ENCODE results near the gene GSG1L. TPM values are rescaled to one million over a fixed set of nuclear protein-coding genes. Genes with fewer than 3 reads are reported as not detected.

Gene GSG1L
- under 0.01 TPM for total RNA-seq

DNA sequence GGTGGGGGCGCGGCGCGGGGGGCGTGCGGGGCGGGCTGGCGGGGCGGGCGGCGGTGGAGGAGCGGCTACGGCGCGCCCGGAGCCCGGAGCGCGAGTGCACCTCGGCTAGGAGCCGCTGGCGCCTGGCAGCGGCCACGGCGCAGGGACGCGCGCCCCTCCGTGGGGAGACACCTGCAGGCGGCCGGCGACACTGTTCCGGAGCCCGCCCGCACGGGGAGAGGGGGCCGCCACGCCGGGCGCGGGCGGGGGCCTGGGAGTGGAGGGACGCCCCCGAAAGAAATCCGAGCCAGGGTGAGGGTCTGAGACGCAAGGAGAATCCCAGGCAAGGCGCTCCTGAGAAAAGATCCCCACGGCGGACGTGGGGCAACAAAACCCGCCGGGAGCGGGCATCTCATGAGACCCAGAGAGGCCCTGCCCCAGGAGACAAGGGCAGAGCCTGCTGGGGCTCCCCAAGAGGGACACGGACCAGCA is at the start of gene GSG1L:
Gene GSG1L, minus strand, starts transcription at position 124 of the 471 bp plus-strand sequence. CDS start 290 bp downstream, outside the sequence.
- Histone ChIP-seq H3K4me1 (ENCODE audit: insufficient read depth, low read length) (no peaks in the 10 kb centered on the region), H3K9me3 (ENCODE audit: low read depth, low read length) (no peaks in the 10 kb centered on the region), H3K4me3 (ENCODE audit: low read length) (no peak within 1 kb of the TSS), H3K27me3 (ENCODE audit: insufficient read depth, low read length) (peaks cover 31% of the 10 kb centered on the region)

DNA sequence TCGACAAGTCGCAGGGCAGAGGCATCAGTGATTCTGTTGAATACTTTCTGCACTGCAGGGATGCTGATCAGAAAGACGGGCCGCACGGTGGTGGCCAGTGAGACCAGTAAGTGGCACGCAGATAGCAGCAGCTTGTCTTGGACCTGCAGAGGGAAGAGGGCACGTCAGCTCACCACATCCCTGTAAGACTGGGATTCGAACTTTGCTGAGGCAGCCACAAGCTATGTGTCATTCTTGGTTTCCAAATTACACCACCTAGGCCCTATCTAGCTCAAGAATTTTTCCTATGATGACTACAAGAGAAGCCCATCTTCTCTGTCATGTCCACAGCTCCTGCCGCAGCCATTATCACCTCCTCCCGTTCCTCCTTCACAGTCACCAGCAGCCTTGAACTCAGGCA is 49.4 kb upstream of the GSG1L start:
- Histone ChIP-seq H3K4me1 (ENCODE audit: insufficient read depth, low read length) (peaks cover 24% of the 10 kb centered on the region), H3K27me3 (ENCODE audit: insufficient read depth, low read length) (no peaks in the 10 kb centered on the region), H3K4me3 (ENCODE audit: low read length) (no peak overlapping the region), H3K9me3 (ENCODE audit: low read depth, low read length) (no peaks in the 10 kb centered on the region)

DNA sequence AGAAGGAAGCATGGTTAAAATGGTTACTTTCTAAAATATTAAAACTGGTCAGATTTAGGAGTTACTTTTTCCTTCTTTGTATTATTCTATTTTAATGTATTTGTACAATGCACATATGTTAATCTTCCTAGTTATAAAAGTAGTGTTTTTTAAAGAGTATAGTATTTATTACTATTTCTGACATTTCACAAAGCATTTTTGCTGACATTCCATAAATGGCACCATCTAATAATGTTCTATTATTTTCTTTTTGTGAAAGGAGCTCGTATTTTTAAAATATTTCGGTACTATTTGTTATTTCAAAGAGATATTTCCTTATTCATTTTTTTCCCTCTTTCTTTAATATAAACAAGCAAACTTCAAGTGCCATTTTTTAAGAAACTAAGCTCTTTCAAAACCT is 47.5 kb upstream of the GSG1L start:
- Histone ChIP-seq H3K9me3 (ENCODE audit: low read depth, low read length) (no peaks in the 10 kb centered on the region), H3K4me1 (ENCODE audit: insufficient read depth, low read length) (peaks cover 24% of the 10 kb centered on the region), H3K27me3 (ENCODE audit: insufficient read depth, low read length) (no peaks in the 10 kb centered on the region)

DNA sequence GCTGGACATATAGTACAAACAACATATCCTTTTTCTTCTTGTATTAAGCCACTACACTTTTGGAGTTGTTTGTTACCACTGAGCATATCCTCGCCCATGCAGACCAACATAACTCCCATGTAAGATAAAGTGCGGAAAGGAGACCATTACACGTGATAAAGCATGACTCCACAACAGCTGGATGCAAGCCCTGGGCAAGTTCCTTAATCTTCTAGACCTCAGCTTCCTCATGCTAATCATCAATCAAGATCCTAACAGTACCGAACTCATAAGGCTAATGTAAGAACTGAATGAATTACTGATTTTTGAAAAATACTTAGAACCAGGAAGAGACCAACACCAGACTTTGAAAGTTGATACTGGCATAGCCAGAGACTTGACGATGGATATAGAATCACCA is 47.0 kb upstream of the GSG1L start:
- Histone ChIP-seq H3K4me1 (ENCODE audit: insufficient read depth, low read length) (peaks cover 24% of the 10 kb centered on the region), H3K9me3 (ENCODE audit: low read depth, low read length) (no peaks in the 10 kb centered on the region), H3K4me3 (ENCODE audit: low read length) (no peak overlapping the region), H3K27me3 (ENCODE audit: insufficient read depth, low read length) (no peaks in the 10 kb centered on the region)

More for the DNA sequence above, 47.5 kb upstream of the GSG1L start:
- H3K4me3 ChIP-seq (ENCODE audit: low read length), result no peak overlapping the region

DNA sequence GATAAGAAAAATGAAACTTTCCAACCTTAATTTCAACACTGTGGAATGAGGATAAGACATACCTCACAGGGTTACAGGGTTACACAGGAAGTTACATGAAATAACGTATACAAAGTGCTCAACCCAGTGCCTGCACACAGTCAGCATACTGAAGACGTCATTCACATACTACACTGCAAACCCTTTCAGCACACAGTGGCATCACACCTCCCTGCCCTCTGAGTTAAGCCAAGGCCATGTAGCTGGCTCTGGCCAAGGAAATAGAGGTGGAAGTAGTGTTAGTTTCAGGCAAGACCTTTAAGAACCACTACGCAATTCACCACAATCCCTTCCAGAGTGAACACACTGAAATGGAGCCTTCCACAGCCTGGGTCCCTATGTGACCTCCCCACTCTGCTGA is 46.6 kb upstream of the GSG1L start:
- Histone ChIP-seq H3K4me1 (ENCODE audit: insufficient read depth, low read length) (peaks cover 24% of the 10 kb centered on the region), H3K9me3 (ENCODE audit: low read depth, low read length) (no peaks in the 10 kb centered on the region), H3K27me3 (ENCODE audit: insufficient read depth, low read length) (no peaks in the 10 kb centered on the region), H3K4me3 (ENCODE audit: low read length) (no peak overlapping the region)

DNA sequence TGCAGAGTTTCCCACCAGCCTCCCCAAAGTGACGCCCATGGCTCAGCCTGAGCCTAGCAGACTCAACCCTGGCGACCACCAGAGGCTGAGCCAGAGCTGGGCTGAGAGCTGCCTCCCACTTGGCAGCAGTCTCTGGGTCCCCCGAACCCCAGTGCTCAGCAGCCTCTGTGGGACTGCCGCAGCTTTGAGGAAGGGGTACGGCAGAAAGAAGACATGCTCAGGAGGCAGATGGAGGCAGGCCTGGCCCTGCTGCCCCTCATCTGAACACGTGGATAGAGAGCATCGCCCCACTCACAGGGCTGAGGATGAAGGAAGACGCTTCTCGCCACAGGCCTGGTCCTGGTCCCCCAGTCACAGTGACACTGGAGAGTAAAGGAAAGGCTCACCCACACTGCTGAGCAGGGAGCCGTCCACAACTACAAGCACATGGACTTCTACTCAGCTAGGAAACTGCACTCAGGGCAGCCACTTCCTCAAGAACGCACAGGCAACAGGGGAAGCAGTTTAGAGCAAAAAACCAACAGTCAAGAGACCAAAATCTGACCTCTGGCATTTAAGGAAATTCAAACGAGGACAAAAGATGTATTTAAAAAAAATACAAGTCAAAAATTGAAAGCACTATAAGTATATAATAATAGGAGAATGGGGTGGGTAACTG is 45.2 kb upstream of the GSG1L start:
- no peak overlapping the region for H3K4me3 ChIP-seq (ENCODE audit: low read length)
- H3K9me3 ChIP-seq (ENCODE audit: low read depth, low read length), result no peaks in the 10 kb centered on the region
- no peaks in the 10 kb centered on the region for H3K27me3 ChIP-seq (ENCODE audit: insufficient read depth, low read length)
- peaks cover 24% of the 10 kb centered on the region for H3K4me1 ChIP-seq (ENCODE audit: insufficient read depth, low read length)

DNA sequence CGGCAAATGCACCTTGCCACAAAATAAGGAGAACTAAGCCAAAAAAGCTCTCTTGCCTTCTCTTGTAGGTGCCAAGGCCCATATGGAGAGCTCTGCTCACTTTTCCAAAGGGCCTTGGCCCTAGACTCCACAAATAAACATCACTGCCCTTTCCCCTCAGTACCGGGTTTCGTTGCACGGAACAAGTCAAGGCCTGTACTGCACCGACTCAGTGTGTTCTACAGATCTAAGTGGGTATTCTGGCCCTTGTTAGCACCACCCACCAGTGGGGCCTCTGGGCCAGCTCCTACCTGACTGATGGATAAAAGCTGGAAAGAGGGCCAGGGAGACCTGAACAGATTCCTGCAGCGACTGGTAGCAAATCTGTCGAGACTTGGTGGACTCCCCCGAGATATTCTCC is 43.7 kb upstream of the GSG1L start:
- no peak overlapping the region for H3K4me3 ChIP-seq (ENCODE audit: low read length)
- H3K27me3 ChIP-seq (ENCODE audit: insufficient read depth, low read length), result no peaks in the 10 kb centered on the region
- H3K4me1 ChIP-seq (ENCODE audit: insufficient read depth, low read length), result peaks cover 24% of the 10 kb centered on the region
- H3K9me3 ChIP-seq (ENCODE audit: low read depth, low read length), result no peaks in the 10 kb centered on the region

DNA sequence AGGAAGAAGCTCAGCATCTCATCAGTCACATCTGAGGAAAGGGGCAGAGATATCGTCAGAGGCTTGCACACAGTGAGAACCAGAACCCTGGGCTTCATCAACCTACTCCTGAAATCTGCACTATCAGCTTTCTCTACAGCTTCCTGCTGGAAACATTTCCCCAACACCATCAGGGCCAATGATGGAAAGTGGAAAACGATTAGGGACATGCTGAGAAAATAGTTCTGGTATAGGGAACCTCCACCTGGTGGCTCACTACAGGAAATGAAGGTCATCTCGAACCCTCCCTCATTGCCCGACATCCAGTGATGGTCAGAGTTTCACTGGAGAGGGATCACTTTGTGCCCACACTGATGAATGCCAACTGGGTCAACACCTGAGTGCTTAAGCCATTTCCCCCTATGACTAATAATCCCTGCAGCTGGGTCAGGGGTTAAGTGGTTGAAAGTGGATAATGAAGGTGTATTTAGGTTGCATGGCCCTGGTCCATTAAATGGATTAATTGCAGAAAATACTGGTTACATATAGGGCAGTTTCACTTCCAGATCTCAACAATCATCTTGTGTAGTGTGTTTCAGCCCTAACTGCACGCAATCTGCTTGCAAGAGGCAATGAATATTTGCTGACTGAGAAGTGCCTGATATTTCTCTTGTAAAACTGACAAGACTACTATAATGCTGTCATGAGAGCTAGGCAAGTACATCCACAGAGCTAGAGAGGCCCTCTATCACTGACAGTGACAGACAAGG is 43.1 kb upstream of the GSG1L start:
- Histone ChIP-seq H3K4me3 (ENCODE audit: low read length) (no peak overlapping the region), H3K9me3 (ENCODE audit: low read depth, low read length) (no peaks in the 10 kb centered on the region), H3K27me3 (ENCODE audit: insufficient read depth, low read length) (no peaks in the 10 kb centered on the region), H3K4me1 (ENCODE audit: insufficient read depth, low read length) (peaks cover 24% of the 10 kb centered on the region)

DNA sequence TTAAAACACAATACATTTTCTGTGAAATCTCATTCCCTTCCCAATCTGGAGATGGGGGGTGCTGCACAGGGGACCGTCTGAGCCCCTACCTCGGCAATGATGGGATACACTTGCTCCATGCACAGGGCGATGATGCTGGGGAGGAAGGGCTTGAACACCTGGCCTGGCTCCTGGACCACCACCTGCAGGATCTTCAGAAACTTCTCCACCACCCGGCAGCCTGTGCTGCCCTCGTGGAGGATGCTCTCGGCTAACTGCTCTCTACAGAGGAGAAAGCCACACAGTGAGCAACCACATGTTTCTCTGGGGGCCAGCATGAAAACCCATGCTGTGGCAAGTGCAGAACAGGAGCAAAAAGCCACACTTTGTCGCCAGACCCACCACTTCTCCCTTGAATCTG is 42.4 kb upstream of the GSG1L start:
- Histone ChIP-seq H3K27me3 (ENCODE audit: insufficient read depth, low read length) (no peaks in the 10 kb centered on the region), H3K4me3 (ENCODE audit: low read length) (no peak overlapping the region)

DNA sequence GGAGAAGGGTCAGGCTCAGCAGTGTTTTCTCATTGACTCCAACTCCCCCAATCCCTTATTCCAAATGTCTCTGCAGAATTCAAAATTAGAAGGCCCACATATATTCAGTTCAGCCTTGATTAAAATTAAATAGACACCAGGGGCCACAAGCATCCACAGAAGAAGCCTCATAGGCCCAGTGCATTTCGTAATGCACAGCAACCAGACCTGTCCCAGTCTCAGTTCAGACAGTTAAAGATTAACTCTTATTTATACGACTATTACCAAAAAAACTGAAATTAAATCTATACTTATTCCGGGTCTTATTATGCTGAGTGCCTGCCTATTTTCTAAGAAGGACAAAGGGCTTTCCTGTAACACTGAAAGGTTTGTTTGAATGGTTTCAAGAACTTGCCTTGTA is 41.8 kb upstream of the GSG1L start:
- Histone ChIP-seq H3K27me3 (ENCODE audit: insufficient read depth, low read length) (no peaks in the 10 kb centered on the region), H3K9me3 (ENCODE audit: low read depth, low read length) (no peaks in the 10 kb centered on the region), H3K4me1 (ENCODE audit: insufficient read depth, low read length) (peaks cover 14% of the 10 kb centered on the region), H3K4me3 (ENCODE audit: low read length) (no peak overlapping the region)

More for the DNA sequence above, 42.4 kb upstream of the GSG1L start:
- H3K9me3 ChIP-seq (ENCODE audit: low read depth, low read length), result no peaks in the 10 kb centered on the region
- H3K4me1 ChIP-seq (ENCODE audit: insufficient read depth, low read length), result peaks cover 18% of the 10 kb centered on the region

DNA sequence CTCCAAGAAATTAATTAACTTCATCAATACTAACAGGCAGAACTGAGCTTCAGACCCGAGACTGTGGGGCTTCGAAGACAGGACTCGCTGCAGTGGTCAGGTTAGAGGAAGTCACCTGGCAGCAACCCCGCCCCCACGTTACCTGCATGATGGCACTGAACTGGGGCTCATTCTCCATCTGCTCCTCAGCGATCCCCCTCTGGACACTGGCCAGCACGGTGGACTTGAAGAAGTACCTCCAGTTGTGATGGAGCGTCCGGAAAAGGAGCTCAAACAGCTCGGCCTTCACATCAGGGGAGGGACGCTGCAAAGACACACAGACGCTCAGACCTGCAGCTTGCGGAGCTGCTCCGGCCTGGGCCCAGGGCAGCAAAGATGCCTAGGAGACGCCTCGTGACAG is 40.9 kb upstream of the GSG1L start:
- no peak overlapping the region for H3K4me3 ChIP-seq (ENCODE audit: low read length)
- H3K9me3 ChIP-seq (ENCODE audit: low read depth, low read length), result no peaks in the 10 kb centered on the region
- no peaks in the 10 kb centered on the region for H3K27me3 ChIP-seq (ENCODE audit: insufficient read depth, low read length)
- H3K4me1 ChIP-seq (ENCODE audit: insufficient read depth, low read length), result peaks cover 7% of the 10 kb centered on the region

DNA sequence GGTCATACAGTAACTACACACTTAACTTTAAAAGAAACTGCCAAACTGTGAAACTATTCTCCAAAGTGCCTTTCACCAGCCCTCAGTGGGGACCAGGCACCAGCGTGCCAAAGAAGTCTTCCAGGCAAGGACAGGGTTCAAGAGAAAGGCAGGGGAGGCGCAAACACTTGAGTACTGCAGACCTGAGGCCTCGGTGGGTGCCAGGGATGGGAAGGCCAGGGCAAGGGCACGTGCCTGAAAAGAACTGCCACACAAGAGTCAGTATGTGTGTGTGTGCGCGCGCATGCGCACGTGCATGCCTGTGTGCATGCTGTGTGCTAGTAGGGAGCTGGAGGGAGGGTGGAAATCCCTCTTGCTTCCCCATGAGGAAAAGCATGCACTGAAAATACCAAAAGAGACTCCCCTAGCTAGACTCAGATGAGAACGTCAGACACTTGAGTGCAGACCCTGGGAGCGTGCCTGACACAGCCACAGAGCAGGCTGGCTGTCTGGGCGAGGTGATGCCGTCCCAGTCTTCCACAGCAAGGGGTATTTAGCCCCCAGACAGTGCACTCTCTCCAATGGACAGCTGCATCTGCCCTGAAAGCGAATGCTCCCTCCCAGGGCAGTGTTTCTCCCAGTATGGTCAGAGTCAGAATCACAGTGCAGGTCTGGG is 40.1 kb upstream of the GSG1L start:
- Histone ChIP-seq H3K4me3 (ENCODE audit: low read length) (no peak overlapping the region), H3K4me1 (ENCODE audit: insufficient read depth, low read length) (peaks cover 1% of the 10 kb centered on the region), H3K27me3 (ENCODE audit: insufficient read depth, low read length) (no peaks in the 10 kb centered on the region), H3K9me3 (ENCODE audit: low read depth, low read length) (no peaks in the 10 kb centered on the region)

DNA sequence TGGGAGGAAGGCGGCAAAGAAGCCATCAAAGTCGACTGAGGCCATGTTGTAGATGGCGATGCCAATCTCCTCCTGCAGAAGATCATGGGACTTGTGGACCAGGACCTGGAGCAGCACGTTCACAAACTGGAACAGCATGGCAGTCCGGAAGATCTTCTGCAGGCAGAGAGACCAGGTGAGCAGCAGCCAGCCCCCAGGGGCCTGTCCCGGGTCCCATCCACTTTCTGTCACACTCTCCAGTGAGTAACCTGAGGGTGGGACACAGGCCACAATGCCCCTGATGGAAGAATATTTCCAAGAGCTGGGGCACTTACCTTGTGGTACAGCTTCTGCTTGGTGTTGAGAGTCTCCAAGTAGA is 38.0 kb upstream of the GSG1L start:
- no peaks in the 10 kb centered on the region for H3K27me3 ChIP-seq (ENCODE audit: insufficient read depth, low read length)
- H3K4me1 ChIP-seq (ENCODE audit: insufficient read depth, low read length), result no peaks in the 10 kb centered on the region
- H3K4me3 ChIP-seq (ENCODE audit: low read length), result no peak overlapping the region
- H3K9me3 ChIP-seq (ENCODE audit: low read depth, low read length), result no peaks in the 10 kb centered on the region

DNA sequence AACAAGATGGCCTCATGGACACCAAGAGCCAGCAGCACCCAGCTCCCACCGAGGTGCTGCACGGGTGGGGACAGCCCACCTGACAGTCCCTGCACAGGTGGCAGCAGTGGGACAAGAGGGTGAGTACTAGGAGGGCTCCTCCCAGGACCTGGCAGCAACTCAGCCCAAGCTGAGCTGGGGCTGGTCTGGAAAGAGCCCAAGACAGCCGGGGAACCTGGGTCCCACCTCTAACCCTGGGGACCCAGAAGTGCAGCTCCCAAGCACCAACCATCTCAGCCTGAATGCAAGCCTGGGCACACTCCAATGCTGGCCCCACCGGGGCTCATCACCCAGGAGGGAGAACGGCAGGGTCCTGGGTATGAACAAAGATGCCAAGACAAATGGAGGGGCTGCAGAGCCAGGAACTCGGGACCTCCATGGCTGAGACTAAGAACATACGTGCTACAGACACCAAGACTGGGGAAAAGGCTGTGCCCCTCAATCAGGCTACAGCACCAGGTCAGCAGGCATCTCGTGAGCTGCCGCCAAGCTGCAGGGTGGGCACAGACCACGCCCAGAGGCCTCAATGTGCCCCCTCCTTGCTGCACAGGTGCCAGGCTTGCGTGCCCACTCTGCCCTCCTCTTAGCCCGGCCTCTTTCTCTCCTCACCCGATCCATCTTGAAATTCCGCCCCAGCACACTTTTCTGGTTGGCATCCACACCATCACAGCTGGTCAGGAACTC is 37.5 kb upstream of the GSG1L start:
- H3K4me3 ChIP-seq (ENCODE audit: low read length), result no peak overlapping the region
- H3K27me3 ChIP-seq (ENCODE audit: insufficient read depth, low read length), result no peaks in the 10 kb centered on the region
- no peaks in the 10 kb centered on the region for H3K9me3 ChIP-seq (ENCODE audit: low read depth, low read length)
- H3K4me1 ChIP-seq (ENCODE audit: insufficient read depth, low read length), result no peaks in the 10 kb centered on the region
